ENCODE results near the gene SLC25A1. TPM values are rescaled to one million over a fixed set of nuclear protein-coding genes. Genes with fewer than 3 reads are reported as not detected.
A peak's percentile ranks its signal among the peaks of the same experiment; 100 is the strongest.

SLC25A1 gene
- total RNA-seq, 1 experiment from 2014 or later = 120 TPM

GRCh38 chr22:19175602-19176174 lies 2.8 kb downstream of the SLC25A1 start:
- H3K36me3 Mint-ChIP-seq (ENCODE audit: insufficient read depth, unreplicated experiment) = peaks cover 76% of the 10 kb centered on the region
- peaks cover 3% of the 10 kb centered on the region for H3K27me3 Mint-ChIP-seq (ENCODE audit: unreplicated experiment)
- intact Hi-C loops (cut with micrococcal nuclease; ENCODE audit: unreplicated experiment) = no loop called here
- H3K4me1 Mint-ChIP-seq (ENCODE audit: low read depth, unreplicated experiment) = peaks cover 22% of the 10 kb centered on the region
- CTCF ChIA-PET = interaction anchor here (0.6 to 0.7 kb wide), 2 partner anchors 22 to 285 kb away, joined by 3 read pairs; no protein-coding TSS in a partner anchor
- BruUV-seq (replicated peaks) = TSS peak; percentile 55
- TF ChIP-seq CTCF (IDR thresholded peaks at IDR 0.05; ENCODE audit: unreplicated experiment) = no peak
- peak overlapping the region; percentile 76 for H3K4me3 Mint-ChIP-seq (ENCODE audit: low read depth, unreplicated experiment)
- DNase-seq = no peak
- H3K9me3 Mint-ChIP-seq (ENCODE audit: low read depth, unreplicated experiment) = no peaks in the 10 kb centered on the region
- H3K27ac Mint-ChIP-seq (ENCODE audit: unreplicated experiment) = peak overlapping the region; percentile 64

DNA sequence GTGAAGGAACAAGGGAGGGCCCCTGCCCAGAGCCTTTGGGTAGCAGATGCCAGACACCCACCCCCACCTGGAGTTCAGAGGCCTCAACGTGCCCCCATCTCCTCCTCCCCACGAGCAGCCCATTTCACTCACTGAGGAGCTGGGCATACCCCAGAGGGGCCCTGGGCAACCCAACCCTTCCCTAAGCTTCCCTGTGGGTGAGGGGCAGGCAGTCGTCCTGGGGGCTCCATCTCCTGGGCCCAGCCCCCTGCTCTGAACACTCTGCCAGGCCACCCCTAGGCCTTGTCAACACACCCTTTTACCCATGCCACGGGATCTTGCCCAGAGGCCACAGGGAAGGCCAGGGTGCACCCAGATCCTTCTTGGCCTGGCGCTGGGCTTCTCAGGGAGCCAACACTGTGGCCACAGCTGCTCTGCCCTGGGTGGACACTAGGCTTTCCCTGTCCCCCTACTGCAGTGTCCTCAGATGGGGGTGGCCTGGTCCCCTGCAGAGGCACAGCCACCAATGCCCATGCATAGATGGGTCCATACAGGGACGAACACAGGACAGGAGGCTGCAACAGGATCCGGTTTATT lies 3.4 kb downstream of the SLC25A1 start:
- Mint-ChIP-seq H3K36me3 (ENCODE audit: insufficient read depth, unreplicated experiment) (peaks cover 77% of the 10 kb centered on the region), H3K9me3 (ENCODE audit: low read depth, unreplicated experiment) (no peaks in the 10 kb centered on the region), H3K27ac (ENCODE audit: unreplicated experiment) (peak overlapping the region; percentile 64), H3K4me1 (ENCODE audit: low read depth, unreplicated experiment) (peaks cover 22% of the 10 kb centered on the region), H3K27me3 (ENCODE audit: unreplicated experiment) (peaks cover 9% of the 10 kb centered on the region), H3K4me3 (ENCODE audit: low read depth, unreplicated experiment) (no peak overlapping the region)
- BruUV-seq (replicated peaks) = no TSS peak
- no peak for TF ChIP-seq CTCF (IDR thresholded peaks at IDR 0.05; ENCODE audit: unreplicated experiment)
- CTCF ChIA-PET = interaction anchor here (0.6 to 1.1 kb wide), 3 partner anchors 17 to 286 kb away, joined by 3 read pairs; no protein-coding TSS in a partner anchor
- DNase-seq = no peak
- intact Hi-C loops (cut with micrococcal nuclease; ENCODE audit: unreplicated experiment) = no loop called here

GRCh38 chr22:19174106-19175025 lies 4.2 kb downstream of the SLC25A1 start:
- Mint-ChIP-seq H3K27ac (ENCODE audit: unreplicated experiment) (no peak overlapping the region), H3K36me3 (ENCODE audit: insufficient read depth, unreplicated experiment) (peaks cover 75% of the 10 kb centered on the region), H3K9me3 (ENCODE audit: low read depth, unreplicated experiment) (no peaks in the 10 kb centered on the region), H3K4me3 (ENCODE audit: low read depth, unreplicated experiment) (peak overlapping the region; percentile 76), H3K27me3 (ENCODE audit: unreplicated experiment) (peaks cover 16% of the 10 kb centered on the region), H3K4me1 (ENCODE audit: low read depth, unreplicated experiment) (peaks cover 22% of the 10 kb centered on the region)
- DNase-seq = no peak
- no TSS peak for BruUV-seq (replicated peaks)
- intact Hi-C loops (cut with micrococcal nuclease; ENCODE audit: unreplicated experiment) = no loop called here
- TF ChIP-seq CTCF (IDR thresholded peaks at IDR 0.05; ENCODE audit: unreplicated experiment) = no peak
- CTCF ChIA-PET = interaction anchor here (0.6 to 1.1 kb wide), 3 partner anchors 16 to 1955 kb away, joined by 3 read pairs; no protein-coding TSS in a partner anchor
